ENCODE measurements around the gene CNST. TPM values are rescaled to one million over a fixed set of nuclear protein-coding genes. Genes with fewer than 3 reads are reported as not detected.
A peak's percentile ranks its signal among the peaks of the same experiment; 100 is the strongest.
"Not testable (repeated sequence)": the region's sequence is repeated elsewhere in the genome, so short reads cannot be mapped to it uniquely, and the experiment has no call there.

CNST gene
- total RNA-seq, 3 donors from 2014 or later (not counting 1 experiment from before 2014, with no cell fraction given), result 48.2 to 56.1 (median 49.7) TPM

DNA sequence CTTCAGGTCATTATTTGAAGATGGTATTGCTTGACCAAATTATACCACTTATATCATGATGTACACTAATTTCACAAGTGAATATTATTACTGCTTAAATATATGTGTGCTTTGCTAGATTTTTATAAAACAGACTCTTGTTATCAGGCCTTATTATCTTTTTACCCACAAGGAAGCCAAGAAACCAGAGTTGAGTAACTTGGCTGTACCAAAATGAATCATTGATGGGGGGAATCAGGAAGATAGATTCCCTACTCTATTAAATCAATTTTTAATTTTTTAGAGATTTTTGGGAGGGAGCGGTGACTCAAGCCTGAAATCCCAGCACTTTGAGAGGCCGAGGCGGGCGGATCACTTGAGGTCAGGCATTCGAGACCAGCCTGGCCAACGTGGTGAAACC is 141.9 kb downstream of the CNST start:
- no peaks in the 10 kb centered on the region for H3K36me3 Mint-ChIP-seq
- 96% methylated on average over 5 of the region's 6 CpGs for WGBS (ENCODE audit: insufficient coverage)
- no peak overlapping the region for H3K27ac Mint-ChIP-seq

DNA sequence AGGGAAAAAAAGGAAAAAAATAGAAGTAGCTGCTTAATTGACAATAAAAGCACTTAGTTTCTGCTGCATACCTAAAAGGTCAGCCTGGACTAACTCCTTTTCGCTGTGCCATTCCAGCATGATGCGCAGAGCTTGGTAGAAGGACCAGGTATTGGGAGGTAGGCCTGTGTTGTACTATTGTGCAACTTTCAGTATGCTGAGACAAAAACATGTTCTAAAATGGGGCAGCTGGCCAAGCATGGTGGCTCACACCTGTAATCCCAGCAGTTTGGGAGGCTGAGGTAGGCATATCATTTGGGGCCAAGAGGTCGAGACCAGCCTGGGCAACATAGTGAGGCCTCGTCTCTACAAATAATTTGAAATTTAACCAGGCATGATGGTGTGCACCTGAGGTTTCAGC is 142.9 kb downstream of the CNST start:
- Mint-ChIP-seq H3K9me3 (peaks cover 0 to 3% of the 10 kb centered on the region in 2 donors), H3K27ac (no peak overlapping the region), H3K4me3 (no peak overlapping the region), H3K4me1 (peaks cover 5 to 7% of the 10 kb centered on the region in 2 donors), H3K36me3 (no peaks in the 10 kb centered on the region), H3K27me3 (ENCODE audit: low read depth in 2 of 2) (peaks cover 2 to 15% of the 10 kb centered on the region in 2 donors)
- 90% methylated on average over 4 of the region's 4 CpGs for WGBS (ENCODE audit: insufficient coverage)
- no peak for ATAC-seq
- no peak for DNase-seq
- intact Hi-C loops (cut with micrococcal nuclease), result no loop called here
- Histone ChIP-seq H3K27ac (ENCODE audit: low read length) (no peak overlapping the region), H3K9me3 (ENCODE audit: control insufficient read depth, insufficient read depth, low read length) (no peaks in the 10 kb centered on the region), H3K36me3 (ENCODE audit: control insufficient read depth, insufficient read depth, low read length) (no peaks in the 10 kb centered on the region), H3K27me3 (ENCODE audit: control insufficient read depth, insufficient read depth, low read length) (no peaks in the 10 kb centered on the region), H3K4me1 (ENCODE audit: control insufficient read depth, insufficient read depth, low read length) (peaks cover 4% of the 10 kb centered on the region), H3K4me3 (ENCODE audit: low read length) (no peak overlapping the region)
- TF ChIP-seq CTCF (IDR thresholded peaks at IDR 0.05), result no peak

More for the DNA sequence above, 141.9 kb downstream of the CNST start:
- Mint-ChIP-seq H3K9me3 (peaks cover 0 to 3% of the 10 kb centered on the region in 2 donors), H3K27me3 (ENCODE audit: low read depth in 2 of 2) (peaks cover 2 to 15% of the 10 kb centered on the region in 2 donors), H3K4me3 (no peak overlapping the region), H3K4me1 (peaks cover 5 to 7% of the 10 kb centered on the region in 2 donors)
- H3K27me3 ChIP-seq (ENCODE audit: control insufficient read depth, insufficient read depth, low read length), result no peaks in the 10 kb centered on the region
- TF ChIP-seq CTCF (IDR thresholded peaks at IDR 0.05), result no peak
- DNase-seq, result no peak
- peaks cover 4% of the 10 kb centered on the region for H3K4me1 ChIP-seq (ENCODE audit: control insufficient read depth, insufficient read depth, low read length)
- H3K9me3 ChIP-seq (ENCODE audit: control insufficient read depth, insufficient read depth, low read length), result no peaks in the 10 kb centered on the region
- no peak overlapping the region for H3K4me3 ChIP-seq (ENCODE audit: low read length)
- H3K27ac ChIP-seq (ENCODE audit: low read length), result no peak overlapping the region
- no peak for ATAC-seq
- intact Hi-C loops (cut with micrococcal nuclease), result no loop called here
- no peaks in the 10 kb centered on the region for H3K36me3 ChIP-seq (ENCODE audit: control insufficient read depth, insufficient read depth, low read length)

DNA sequence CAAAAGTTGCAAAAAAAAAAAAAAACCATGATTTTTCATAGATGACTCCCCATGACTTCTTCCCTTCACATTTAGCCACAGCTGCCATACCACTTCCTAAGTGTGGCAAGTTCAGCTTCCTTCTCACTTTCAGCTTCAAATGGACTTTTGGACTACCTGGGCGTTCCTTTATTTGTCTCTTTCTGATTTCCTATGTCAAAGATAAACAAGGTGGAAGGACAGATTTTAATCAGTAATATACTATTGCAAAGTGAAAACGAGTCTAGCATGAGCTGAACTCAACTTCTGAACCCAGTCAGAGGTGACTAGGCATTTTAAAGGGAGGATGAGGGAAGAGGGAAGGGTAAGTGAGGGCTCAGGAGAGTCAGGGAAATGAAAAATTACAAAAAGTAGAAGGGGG is 143.6 kb downstream of the CNST start:
- WGBS (ENCODE audit: insufficient coverage), result 14% methylated on average over 2 of the region's 2 CpGs
- no peak for TF ChIP-seq CTCF (IDR thresholded peaks at IDR 0.05)
- H3K4me1 ChIP-seq (ENCODE audit: control insufficient read depth, insufficient read depth, low read length), result peaks cover 4% of the 10 kb centered on the region
- H3K4me3 ChIP-seq (ENCODE audit: low read length), result no peak overlapping the region
- H3K36me3 Mint-ChIP-seq, result no peaks in the 10 kb centered on the region
- H3K27ac ChIP-seq (ENCODE audit: low read length), result no peak overlapping the region
- intact Hi-C loops (cut with micrococcal nuclease), result no loop called here
- peaks cover 5 to 7% of the 10 kb centered on the region in 2 donors for H3K4me1 Mint-ChIP-seq
- no peaks in the 10 kb centered on the region for H3K9me3 ChIP-seq (ENCODE audit: control insufficient read depth, insufficient read depth, low read length)
- peaks cover 0 to 3% of the 10 kb centered on the region in 2 donors for H3K9me3 Mint-ChIP-seq
- H3K27me3 ChIP-seq (ENCODE audit: control insufficient read depth, insufficient read depth, low read length), result no peaks in the 10 kb centered on the region
- ATAC-seq (peak in 1 of 3 donors; percentile 44), DNase-seq (no peak)
- peaks cover 2 to 15% of the 10 kb centered on the region in 2 donors for H3K27me3 Mint-ChIP-seq (ENCODE audit: low read depth in 2 of 2)
- no peak overlapping the region for H3K27ac Mint-ChIP-seq
- no peaks in the 10 kb centered on the region for H3K36me3 ChIP-seq (ENCODE audit: control insufficient read depth, insufficient read depth, low read length)
- H3K4me3 Mint-ChIP-seq, result no peak overlapping the region

DNA sequence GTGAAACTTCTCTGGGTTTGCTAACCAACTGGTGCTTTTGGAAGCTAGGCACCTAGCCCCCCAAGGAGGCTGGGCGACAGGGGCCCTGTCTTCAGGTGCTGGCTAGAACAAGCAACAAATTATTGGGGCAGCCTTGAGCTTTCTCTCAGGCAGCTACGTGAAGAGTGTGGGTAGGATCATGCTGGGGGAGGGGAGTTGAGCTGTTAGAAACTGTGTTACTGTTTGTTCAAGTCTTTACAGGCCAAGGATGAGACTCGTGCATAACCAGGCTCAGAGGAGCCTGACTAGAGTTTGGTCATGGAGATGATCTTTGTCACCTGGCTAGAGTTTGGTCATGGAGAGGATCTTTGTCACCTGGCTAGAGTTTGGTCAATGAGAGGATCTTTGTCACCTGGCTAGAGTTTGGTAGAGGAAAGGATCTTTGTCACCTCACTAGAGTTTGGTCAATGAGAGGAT is 145.3 kb downstream of the CNST start:
- peaks cover 4% of the 10 kb centered on the region for H3K4me1 ChIP-seq (ENCODE audit: control insufficient read depth, insufficient read depth, low read length)
- H3K4me3 ChIP-seq (ENCODE audit: low read length), result no peak overlapping the region
- peaks cover 0 to 3% of the 10 kb centered on the region in 2 donors for H3K9me3 Mint-ChIP-seq
- intact Hi-C loops (cut with micrococcal nuclease), result no loop called here
- WGBS (ENCODE audit: insufficient coverage), result 95% methylated on average over 3 of the region's 3 CpGs
- no peaks in the 10 kb centered on the region for H3K27me3 ChIP-seq (ENCODE audit: control insufficient read depth, insufficient read depth, low read length)
- H3K27me3 Mint-ChIP-seq (ENCODE audit: low read depth in 2 of 2), result peaks cover 2 to 15% of the 10 kb centered on the region in 2 donors
- H3K36me3 Mint-ChIP-seq, result no peaks in the 10 kb centered on the region
- no peak overlapping the region for H3K27ac Mint-ChIP-seq
- H3K9me3 ChIP-seq (ENCODE audit: control insufficient read depth, insufficient read depth, low read length), result no peaks in the 10 kb centered on the region
- ATAC-seq (no peak), DNase-seq (no peak)
- no peak overlapping the region for H3K4me3 Mint-ChIP-seq
- TF ChIP-seq CTCF (IDR thresholded peaks at IDR 0.05), result no peak
- H3K27ac ChIP-seq (ENCODE audit: low read length), result no peak overlapping the region
- no peaks in the 10 kb centered on the region for H3K36me3 ChIP-seq (ENCODE audit: control insufficient read depth, insufficient read depth, low read length)
- peaks cover 5 to 7% of the 10 kb centered on the region in 2 donors for H3K4me1 Mint-ChIP-seq

GRCh38 chr1:246712428-246712827 is 146.2 kb downstream of the CNST start:
- H3K27ac ChIP-seq (ENCODE audit: low read length); H3K4me1 ChIP-seq (ENCODE audit: control insufficient read depth, insufficient read depth, low read length); H3K36me3 ChIP-seq (ENCODE audit: control insufficient read depth, insufficient read depth, low read length); H3K36me3 Mint-ChIP-seq; H3K27me3 ChIP-seq (ENCODE audit: control insufficient read depth, insufficient read depth, low read length); H3K9me3 Mint-ChIP-seq; intact Hi-C loops (cut with micrococcal nuclease); DNase-seq; H3K4me1 Mint-ChIP-seq; H3K4me3 Mint-ChIP-seq; H3K27ac Mint-ChIP-seq; H3K4me3 ChIP-seq (ENCODE audit: low read length); ATAC-seq; H3K9me3 ChIP-seq (ENCODE audit: control insufficient read depth, insufficient read depth, low read length): not testable (repeated sequence)
- peaks cover 6 to 15% of the 10 kb centered on the region in 2 donors for H3K27me3 Mint-ChIP-seq (ENCODE audit: low read depth in 2 of 2)
- 90% methylated on average over 5 of the region's 5 CpGs for WGBS (ENCODE audit: insufficient coverage)
